HG03095 (cell line): Measurements from ENCODE around the gene MLKL.
"Not testable (repeated sequence)": the region's sequence is repeated elsewhere in the genome, so short reads cannot be mapped to it uniquely, and the experiment has no call there.

Source experiments
- ATAC-seq: cut with Tn5 transposase; IDR thresholded peaks from one replicate; pipeline ENCODE4 v1.9.1; 2021; ENCODE audit warnings: moderate library complexity; ENCODE audit not compliant: unreplicated experiment

MLKL gene

GRCh38 chr16:74732707-74733350 lies 32.2 kb upstream of the MLKL start:
- no peak for ATAC-seq

- no peak for ATAC-seq
Observed at GRCh38 chr16:74731853-74732477, 31.3 kb upstream of the MLKL start.

- ATAC-seq = no peak
Observed at GRCh38 chr16:74729783-74730683, 29.4 kb upstream of the MLKL start.

- no peak for ATAC-seq
Observed at GRCh38 chr16:74727903-74728302, 27.2 kb upstream of the MLKL start.

GRCh38 chr16:74726716-74727115 lies 26.1 kb upstream of the MLKL start:
- ATAC-seq = no peak

GRCh38 chr16:74725651-74726455 lies 25.2 kb upstream of the MLKL start:
- ATAC-seq = no peak

GRCh38 chr16:74724820-74725549 lies 24.3 kb upstream of the MLKL start:
- ATAC-seq = no peak

- ATAC-seq = no peak
Observed at GRCh38 chr16:74723256-74723655, 22.6 kb upstream of the MLKL start.

- not testable (repeated sequence) for ATAC-seq
Observed at GRCh38 chr16:74722156-74722555, 21.5 kb upstream of the MLKL start.

GRCh38 chr16:74721716-74722115 lies 21.1 kb upstream of the MLKL start:
- ATAC-seq = no peak

- no peak for ATAC-seq
Observed at GRCh38 chr16:74720579-74720978, 19.9 kb upstream of the MLKL start.

GRCh38 chr16:74718741-74719610 lies 18.3 kb upstream of the MLKL start:
- ATAC-seq = no peak

GRCh38 chr16:74718140-74718539 lies 17.5 kb upstream of the MLKL start:
- ATAC-seq = no peak

GRCh38 chr16:74717367-74717766 lies 16.7 kb upstream of the MLKL start:
- no peak for ATAC-seq

- no peak for ATAC-seq
Observed at GRCh38 chr16:74716355-74716754, 15.7 kb upstream of the MLKL start.

GRCh38 chr16:74713876-74714275 lies 13.2 kb upstream of the MLKL start:
- ATAC-seq = no peak

- ATAC-seq = no peak
Observed at GRCh38 chr16:74713325-74713724, 12.7 kb upstream of the MLKL start.

- no peak for ATAC-seq
Observed at GRCh38 chr16:74711938-74712337, 11.3 kb upstream of the MLKL start.

- no peak for ATAC-seq
Observed at GRCh38 chr16:74710401-74710800, 9.7 kb upstream of the MLKL start.
